ENCODE data around the gene CD96.

Gene CD96

GRCh38 chr3:111648991-111649579, 107.1 kb downstream of the CD96 start:
- Histone ChIP-seq H3K36me3 (ENCODE audit: control insufficient read depth, insufficient read depth, low read length) (no peaks in the 10 kb centered on the region), H3K4me1 (ENCODE audit: control insufficient read depth, insufficient read depth, low read length) (peaks cover 20% of the 10 kb centered on the region), H3K4me3 (ENCODE audit: low read length) (no peak overlapping the region), H3K9ac (ENCODE audit: low read length) (no peak overlapping the region), H3K9me3 (ENCODE audit: control insufficient read depth, low read length) (no peaks in the 10 kb centered on the region), H3K27me3 (ENCODE audit: control insufficient read depth, insufficient read depth, low read length) (no peaks in the 10 kb centered on the region)

DNA sequence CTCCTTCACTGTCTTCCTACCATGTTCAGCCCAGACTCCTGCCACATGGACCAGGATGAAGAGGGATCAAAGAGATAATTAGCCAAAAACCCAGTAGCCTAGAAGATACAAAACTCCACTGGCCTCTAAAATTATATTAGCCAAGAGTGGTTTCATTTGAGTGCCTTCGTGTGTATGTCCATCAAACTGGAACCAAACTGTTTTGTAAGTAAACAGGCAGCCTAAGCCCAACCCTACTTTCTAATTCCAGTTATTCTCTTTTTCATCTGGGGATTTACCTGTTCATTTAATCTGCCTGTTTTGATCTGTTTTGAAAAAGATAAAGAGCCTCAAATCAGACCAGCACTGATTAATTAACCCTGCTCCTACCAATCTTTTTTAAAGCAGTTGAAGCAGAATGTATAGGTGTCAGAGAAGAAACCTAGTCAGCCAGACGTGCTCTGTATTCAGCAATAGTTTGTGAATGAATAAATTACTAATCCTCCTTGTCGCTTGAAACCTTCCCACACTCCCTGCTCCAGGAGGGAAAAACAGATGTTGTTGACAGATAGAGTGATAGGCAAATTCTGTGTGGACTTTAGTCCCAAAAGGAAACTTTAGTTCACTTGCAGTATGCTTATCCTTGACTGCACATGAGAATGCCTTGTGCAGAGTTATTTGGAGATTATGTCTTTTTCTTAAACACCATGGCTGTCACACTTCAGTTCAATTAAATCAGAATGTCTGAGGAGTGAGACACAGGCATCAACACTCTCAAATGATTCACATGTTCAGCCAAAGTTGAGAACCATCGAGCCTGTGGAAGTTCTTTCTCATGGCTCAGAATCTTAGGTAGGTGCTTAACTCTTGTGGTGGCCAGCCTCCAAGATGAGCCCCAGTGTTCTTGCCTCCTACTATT, 108.6 kb downstream of the CD96 start:
- H3K27me3 ChIP-seq (ENCODE audit: control insufficient read depth, insufficient read depth, low read length): no peaks in the 10 kb centered on the region
- H3K9me3 ChIP-seq (ENCODE audit: control insufficient read depth, low read length): no peaks in the 10 kb centered on the region
- H3K36me3 ChIP-seq (ENCODE audit: control insufficient read depth, insufficient read depth, low read length): no peaks in the 10 kb centered on the region
- peaks cover 20% of the 10 kb centered on the region for H3K4me1 ChIP-seq (ENCODE audit: control insufficient read depth, insufficient read depth, low read length)
- no peak overlapping the region for H3K4me3 ChIP-seq (ENCODE audit: low read length)
- no peak overlapping the region for H3K9ac ChIP-seq (ENCODE audit: low read length)

GRCh38 chr3:111652492-111653180, 110.6 kb downstream of the CD96 start:
- Histone ChIP-seq H3K36me3 (ENCODE audit: control insufficient read depth, insufficient read depth, low read length) (no peaks in the 10 kb centered on the region), H3K4me1 (ENCODE audit: control insufficient read depth, insufficient read depth, low read length) (peaks cover 20% of the 10 kb centered on the region), H3K4me3 (ENCODE audit: low read length) (no peak overlapping the region), H3K9me3 (ENCODE audit: control insufficient read depth, low read length) (no peaks in the 10 kb centered on the region), H3K9ac (ENCODE audit: low read length) (no peak overlapping the region), H3K27me3 (ENCODE audit: control insufficient read depth, insufficient read depth, low read length) (no peaks in the 10 kb centered on the region)

DNA sequence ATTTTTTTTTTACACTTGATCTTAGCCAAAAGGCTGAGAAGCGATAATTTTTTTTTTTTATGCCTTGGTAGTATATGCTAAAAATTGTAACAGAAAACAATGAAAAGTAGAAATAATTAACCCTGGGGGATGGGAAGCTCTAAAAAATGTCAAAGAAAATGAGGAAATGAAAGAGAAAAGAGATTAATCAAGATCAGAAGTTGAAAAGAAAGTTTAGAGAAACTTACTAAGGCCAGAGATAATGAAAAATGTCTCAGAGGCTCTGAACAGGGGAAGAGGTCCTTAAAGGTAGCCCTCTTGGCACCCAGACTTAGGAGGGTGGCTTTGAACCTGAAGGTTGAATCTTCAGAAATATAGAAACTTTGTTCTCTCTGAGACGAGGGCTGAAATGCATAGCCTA, 111.8 kb downstream of the CD96 start:
- H3K9ac ChIP-seq (ENCODE audit: low read length): no peak overlapping the region
- H3K4me1 ChIP-seq (ENCODE audit: control insufficient read depth, insufficient read depth, low read length): peaks cover 20% of the 10 kb centered on the region
- H3K9me3 ChIP-seq (ENCODE audit: control insufficient read depth, low read length): no peaks in the 10 kb centered on the region
- no peaks in the 10 kb centered on the region for H3K27me3 ChIP-seq (ENCODE audit: control insufficient read depth, insufficient read depth, low read length)
- no peak overlapping the region for H3K4me3 ChIP-seq (ENCODE audit: low read length)
- no peaks in the 10 kb centered on the region for H3K36me3 ChIP-seq (ENCODE audit: control insufficient read depth, insufficient read depth, low read length)

DNA sequence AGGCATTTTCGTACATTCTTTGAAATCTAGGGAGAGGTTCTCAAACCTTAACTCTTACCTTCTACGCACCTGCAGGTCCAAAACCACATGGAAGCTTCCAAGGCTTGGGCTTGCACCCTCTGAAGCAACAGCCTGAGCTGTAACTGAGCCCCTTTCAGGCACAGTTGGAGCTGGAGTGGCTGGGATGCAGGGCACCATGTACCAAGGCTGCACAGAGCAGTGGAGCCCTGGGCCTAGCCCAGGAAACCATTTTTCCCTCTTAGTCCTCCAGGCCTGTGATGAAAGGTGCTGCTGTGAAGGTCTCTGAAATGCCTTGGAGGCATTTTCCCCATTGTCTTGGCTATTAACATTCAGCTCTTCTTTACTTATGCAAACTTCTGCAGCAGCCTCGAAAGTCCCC, 120.0 kb downstream of the CD96 start:
- no peak overlapping the region for H3K9ac ChIP-seq (ENCODE audit: low read length)
- no peaks in the 10 kb centered on the region for H3K4me1 ChIP-seq (ENCODE audit: control insufficient read depth, insufficient read depth, low read length)
- no peaks in the 10 kb centered on the region for H3K9me3 ChIP-seq (ENCODE audit: control insufficient read depth, low read length)
- H3K4me3 ChIP-seq (ENCODE audit: low read length): no peak overlapping the region
- H3K36me3 ChIP-seq (ENCODE audit: control insufficient read depth, insufficient read depth, low read length): no peaks in the 10 kb centered on the region
- H3K27me3 ChIP-seq (ENCODE audit: control insufficient read depth, insufficient read depth, low read length): no peaks in the 10 kb centered on the region

- H3K4me1 ChIP-seq (ENCODE audit: control insufficient read depth, insufficient read depth, low read length): no peaks in the 10 kb centered on the region
- H3K9ac ChIP-seq (ENCODE audit: low read length): no peak overlapping the region
- no peak overlapping the region for H3K4me3 ChIP-seq (ENCODE audit: low read length)
- no peaks in the 10 kb centered on the region for H3K27me3 ChIP-seq (ENCODE audit: control insufficient read depth, insufficient read depth, low read length)
- H3K36me3 ChIP-seq (ENCODE audit: control insufficient read depth, insufficient read depth, low read length): no peaks in the 10 kb centered on the region
- no peaks in the 10 kb centered on the region for H3K9me3 ChIP-seq (ENCODE audit: control insufficient read depth, low read length)
These were observed 120.9 kb downstream of the CD96 start for GRCh38 chr3:111662907-111663306.

GRCh38 chr3:111666041-111666735, 124.2 kb downstream of the CD96 start:
- Histone ChIP-seq H3K4me3 (ENCODE audit: low read length) (no peak overlapping the region), H3K9me3 (ENCODE audit: control insufficient read depth, low read length) (no peaks in the 10 kb centered on the region), H3K36me3 (ENCODE audit: control insufficient read depth, insufficient read depth, low read length) (no peaks in the 10 kb centered on the region), H3K27me3 (ENCODE audit: control insufficient read depth, insufficient read depth, low read length) (no peaks in the 10 kb centered on the region), H3K4me1 (ENCODE audit: control insufficient read depth, insufficient read depth, low read length) (no peaks in the 10 kb centered on the region), H3K9ac (ENCODE audit: low read length) (no peak overlapping the region)

DNA sequence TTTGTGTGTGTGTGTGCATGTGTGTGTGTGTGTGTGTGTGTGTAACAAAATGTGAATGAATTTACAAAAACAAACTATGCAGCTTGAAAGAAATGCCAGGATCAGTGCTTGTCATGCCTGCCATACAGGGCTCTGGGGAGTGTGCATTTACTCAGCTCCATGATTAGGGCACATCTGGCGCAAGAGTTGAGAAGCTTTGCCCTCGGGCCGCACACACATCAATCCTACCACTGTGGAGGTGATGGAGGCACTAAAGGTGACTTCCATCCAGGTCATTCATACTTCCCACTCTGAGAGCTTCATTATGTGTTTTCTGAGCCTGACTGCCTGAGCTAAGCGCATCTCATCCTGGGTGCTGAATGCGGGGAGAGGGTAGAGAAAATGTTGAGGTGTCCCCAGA, 125.2 kb downstream of the CD96 start:
- H3K9ac ChIP-seq (ENCODE audit: low read length): no peak overlapping the region
- no peaks in the 10 kb centered on the region for H3K4me1 ChIP-seq (ENCODE audit: control insufficient read depth, insufficient read depth, low read length)
- no peaks in the 10 kb centered on the region for H3K9me3 ChIP-seq (ENCODE audit: control insufficient read depth, low read length)
- H3K36me3 ChIP-seq (ENCODE audit: control insufficient read depth, insufficient read depth, low read length): no peaks in the 10 kb centered on the region
- H3K4me3 ChIP-seq (ENCODE audit: low read length): no peak overlapping the region
- no peaks in the 10 kb centered on the region for H3K27me3 ChIP-seq (ENCODE audit: control insufficient read depth, insufficient read depth, low read length)

DNA sequence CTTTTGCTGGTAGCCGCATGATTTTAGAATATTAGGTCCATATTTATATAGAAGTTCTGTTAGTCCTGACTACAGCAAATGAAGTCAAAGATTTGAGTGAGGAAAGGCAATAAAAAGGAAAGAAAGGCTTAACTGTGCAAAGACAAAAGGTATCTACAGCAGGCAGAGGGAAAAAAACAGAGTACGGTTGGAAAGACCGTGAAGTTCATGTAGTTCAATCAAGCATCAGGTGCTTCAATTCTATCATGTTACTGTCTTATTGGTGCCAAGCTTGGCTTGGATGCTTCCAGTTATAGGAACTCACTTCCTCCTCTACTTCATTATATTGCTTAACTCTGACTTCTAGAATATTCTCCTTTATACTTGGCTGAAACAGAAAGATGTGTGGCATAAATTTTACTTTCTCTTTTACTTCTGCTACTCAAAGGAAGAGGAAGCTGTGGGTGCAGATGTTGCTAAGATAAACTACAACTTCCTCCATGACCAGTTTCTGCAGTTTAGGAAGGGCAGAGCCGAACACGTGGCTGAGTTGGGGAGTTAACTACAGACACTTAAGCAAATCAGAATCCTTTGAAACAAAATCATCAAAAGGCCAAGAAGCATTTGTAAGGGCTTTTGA, 125.7 kb downstream of the CD96 start:
- H3K4me3 ChIP-seq (ENCODE audit: low read length): no peak overlapping the region
- no peaks in the 10 kb centered on the region for H3K9me3 ChIP-seq (ENCODE audit: control insufficient read depth, low read length)
- no peaks in the 10 kb centered on the region for H3K27me3 ChIP-seq (ENCODE audit: control insufficient read depth, insufficient read depth, low read length)
- H3K9ac ChIP-seq (ENCODE audit: low read length): no peak overlapping the region
- H3K4me1 ChIP-seq (ENCODE audit: control insufficient read depth, insufficient read depth, low read length): no peaks in the 10 kb centered on the region
- H3K36me3 ChIP-seq (ENCODE audit: control insufficient read depth, insufficient read depth, low read length): no peaks in the 10 kb centered on the region

DNA sequence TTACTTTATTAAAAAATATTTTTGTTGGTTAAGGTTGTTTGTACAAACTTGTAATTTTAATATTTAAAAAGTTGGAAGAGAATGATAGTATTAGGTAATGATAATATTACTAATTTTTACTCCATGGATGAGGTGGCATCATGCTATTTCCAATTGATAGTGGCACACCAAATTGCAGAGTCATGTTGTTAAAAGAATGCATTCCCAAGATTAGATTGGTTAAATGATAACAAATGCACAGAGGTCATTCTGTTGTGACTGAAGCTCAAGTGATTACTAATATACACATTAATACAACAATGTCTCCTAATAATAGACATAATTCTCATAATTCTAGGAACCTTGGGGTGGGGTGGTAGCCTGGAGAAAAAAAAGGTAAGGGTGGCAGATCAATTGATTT, 126.3 kb downstream of the CD96 start:
- Histone ChIP-seq H3K9me3 (ENCODE audit: control insufficient read depth, low read length) (no peaks in the 10 kb centered on the region), H3K36me3 (ENCODE audit: control insufficient read depth, insufficient read depth, low read length) (no peaks in the 10 kb centered on the region), H3K4me1 (ENCODE audit: control insufficient read depth, insufficient read depth, low read length) (no peaks in the 10 kb centered on the region), H3K4me3 (ENCODE audit: low read length) (no peak overlapping the region), H3K27me3 (ENCODE audit: control insufficient read depth, insufficient read depth, low read length) (no peaks in the 10 kb centered on the region), H3K9ac (ENCODE audit: low read length) (no peak overlapping the region)

DNA sequence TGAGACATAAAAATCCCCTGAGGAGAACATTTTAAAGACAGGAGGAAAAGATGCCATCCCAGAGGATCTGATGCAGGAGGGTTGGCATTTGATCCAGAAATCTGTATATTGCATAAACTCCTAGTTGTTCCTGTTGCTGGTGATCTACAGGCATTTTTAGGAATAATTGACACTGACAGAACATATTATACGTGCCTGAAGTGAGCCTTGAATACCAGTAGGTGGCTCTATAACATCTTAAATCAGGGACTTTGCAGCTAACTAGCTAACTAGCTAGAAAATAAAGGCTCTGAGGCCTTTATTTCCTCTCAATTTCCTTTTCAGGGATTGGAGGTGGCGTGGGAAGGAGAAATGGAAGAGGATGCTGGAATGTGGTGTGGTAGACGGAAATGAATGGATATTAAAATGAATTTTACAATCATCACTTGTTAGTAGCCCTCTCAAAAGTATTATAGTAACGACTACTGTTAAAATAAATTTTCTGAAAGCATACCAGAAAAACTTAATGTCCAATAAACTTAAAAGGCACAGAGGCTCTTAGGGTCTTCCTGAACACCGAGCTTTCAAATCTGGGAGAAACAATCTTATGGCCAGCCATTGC, 127.0 kb downstream of the CD96 start:
- H3K36me3 ChIP-seq (ENCODE audit: control insufficient read depth, insufficient read depth, low read length): no peaks in the 10 kb centered on the region
- H3K9ac ChIP-seq (ENCODE audit: low read length): no peak overlapping the region
- H3K4me1 ChIP-seq (ENCODE audit: control insufficient read depth, insufficient read depth, low read length): no peaks in the 10 kb centered on the region
- H3K27me3 ChIP-seq (ENCODE audit: control insufficient read depth, insufficient read depth, low read length): no peaks in the 10 kb centered on the region
- no peak overlapping the region for H3K4me3 ChIP-seq (ENCODE audit: low read length)
- H3K9me3 ChIP-seq (ENCODE audit: control insufficient read depth, low read length): no peaks in the 10 kb centered on the region
